ENCODE measurements around the gene KCTD1.

GRCh38 chr18:26516964-26517363, 31.4 kb downstream of the KCTD1 start:
- TF ChIP-seq CTCF (IDR thresholded peaks at IDR 0.05): no peak
- no peak for TF ChIP-seq POLR2AphosphoS5 (IDR thresholded peaks at IDR 0.05)
- no peak for TF ChIP-seq EP300 (IDR thresholded peaks at IDR 0.05)
- TF ChIP-seq POLR2A (IDR thresholded peaks at IDR 0.05): no peak

Data from stomach (tissue), 4 donors.